Umbilical cord (tissue), 2 donors: ENCODE data around the gene AQP7. TPM values are rescaled to one million over a fixed set of nuclear protein-coding genes. Genes with fewer than 3 reads are reported as not detected.
"Not testable (repeated sequence)": the region's sequence is repeated elsewhere in the genome, so short reads cannot be mapped to it uniquely, and the experiment has no call there.

Experiments used
- DNase-seq: peaks from one replicate; pipeline ENCODE4 v3.0.0-alpha.2; 2015; ENCODE audit warnings: low spot score
- total RNA-seq: library from RNA; depleted of rRNA; stranded (reverse); fragments of >200 nt; gene quantifications from one replicate; pipeline ENCODE4 v1.2.3, GENCODE V29; 2014; ENCODE audit warnings: low replicate concordance; ENCODE audit not compliant: insufficient read depth

The AQP7 gene
- total RNA-seq, 1 donor from 2014 or later: 0.48 TPM

DNA sequence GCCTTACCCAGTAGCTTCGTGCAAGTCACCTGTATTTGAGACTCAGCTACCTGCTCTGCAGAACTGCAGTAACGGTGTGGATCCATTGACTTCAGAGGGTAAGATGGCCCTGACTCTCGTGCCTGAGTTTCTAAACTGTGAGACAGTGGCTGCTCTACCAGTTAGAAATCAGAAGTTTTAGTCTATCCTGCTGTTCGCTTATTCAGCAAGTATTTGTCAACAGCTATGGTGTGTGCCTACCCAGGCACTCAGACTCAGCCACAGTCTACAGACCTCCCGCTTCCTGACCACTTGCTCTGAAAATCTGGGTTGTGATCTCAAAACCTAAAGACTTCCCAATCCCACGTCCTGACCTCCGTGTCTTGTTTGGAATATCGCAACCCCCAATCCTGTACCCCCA, 31.5 kb upstream of the AQP7 start:
- DNase-seq: no peak

DNA sequence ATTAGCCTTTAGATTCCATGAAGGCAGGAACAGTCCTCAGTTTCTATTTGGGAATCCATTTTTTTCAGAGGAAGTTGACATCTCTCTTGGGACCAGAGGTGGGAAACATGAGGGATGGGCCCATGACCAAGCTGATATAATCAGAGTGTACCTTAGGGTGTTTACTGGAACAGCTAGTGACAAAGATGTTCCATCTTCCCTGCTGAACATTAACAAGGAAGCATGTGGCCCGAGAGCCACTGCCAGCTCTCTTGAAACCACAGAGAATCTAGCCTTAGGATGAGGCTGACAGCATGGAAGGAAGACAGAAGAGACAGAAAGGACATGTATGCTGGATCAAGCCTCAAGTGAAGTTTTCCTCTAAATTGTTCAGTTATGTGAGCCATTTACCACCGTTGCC, 29.1 kb upstream of the AQP7 start:
- no peak for DNase-seq

DNA sequence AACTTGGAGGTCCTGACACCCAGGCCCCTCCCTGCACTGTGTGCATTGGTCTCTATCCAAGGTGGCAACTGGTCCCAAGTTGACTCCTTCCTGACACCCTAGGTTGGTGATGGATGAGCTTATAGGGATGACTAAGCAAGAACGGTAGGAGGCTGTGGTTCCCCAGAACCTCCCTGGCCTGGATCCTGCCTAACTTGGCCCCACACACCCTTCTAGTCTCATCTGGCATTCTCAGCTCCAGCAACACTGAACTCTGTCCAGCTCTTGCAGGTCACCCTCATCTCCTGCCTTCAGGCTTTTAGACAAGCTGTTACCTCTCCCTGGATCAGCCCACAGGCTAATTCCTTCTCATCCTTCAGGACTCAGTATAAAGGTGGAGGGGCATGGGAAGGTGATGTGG, 28.6 kb upstream of the AQP7 start:
- no peak for DNase-seq

DNA sequence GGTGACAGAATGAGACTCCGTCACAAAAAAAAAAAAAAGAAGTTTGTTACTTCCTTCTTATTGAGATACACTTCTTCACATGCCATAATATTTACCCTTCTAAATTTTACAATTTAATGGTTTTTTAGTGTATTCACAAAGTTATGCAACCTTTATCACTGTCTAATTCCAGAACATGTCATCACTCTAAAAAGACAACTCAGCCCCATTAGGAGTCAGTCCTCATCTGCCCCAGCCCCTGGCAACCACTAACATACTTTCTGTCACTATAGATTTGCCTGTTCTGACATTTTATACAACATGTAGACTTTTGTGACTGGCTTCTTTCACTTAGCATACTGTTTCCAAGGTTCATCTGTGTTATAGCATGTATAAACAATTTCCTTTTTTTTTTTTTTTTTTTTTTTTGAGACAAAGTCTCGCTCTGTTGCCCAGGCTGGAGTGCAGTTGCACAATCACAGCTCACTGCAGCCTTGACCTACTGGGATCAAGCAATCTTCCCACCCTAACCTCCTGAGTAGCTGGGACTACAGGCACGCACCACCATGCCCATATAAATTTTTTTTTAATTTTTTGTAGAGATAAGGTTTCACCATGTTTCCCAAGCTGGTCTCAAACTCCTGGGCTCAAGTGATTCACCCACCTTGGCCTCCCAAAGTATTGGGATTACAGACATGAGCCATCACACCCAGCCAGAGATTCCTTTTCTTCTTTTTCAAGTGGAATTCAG, 27.1 kb upstream of the AQP7 start:
- no peak for DNase-seq

DNA sequence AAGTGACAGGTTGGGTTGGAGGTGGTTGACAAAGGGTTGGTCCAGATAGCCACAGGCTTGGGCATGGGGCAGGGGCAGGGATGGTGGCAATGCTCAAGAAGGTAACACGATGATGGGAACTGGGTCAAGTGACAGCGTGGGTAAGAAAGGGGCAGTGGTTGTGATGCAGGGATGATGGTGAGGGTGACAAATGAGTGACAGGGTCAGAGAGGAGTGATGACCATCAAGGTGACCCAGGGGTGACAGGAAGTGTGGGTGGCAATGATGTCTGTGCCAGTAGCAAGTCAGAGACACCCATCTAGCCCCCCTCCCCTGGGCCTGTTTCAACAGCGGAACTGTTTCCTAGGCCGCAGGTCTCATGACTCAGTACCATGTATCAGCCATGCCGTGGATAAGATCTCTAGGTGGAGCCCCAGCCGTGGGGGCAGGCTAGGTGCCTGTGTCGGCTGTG, 24.5 kb upstream of the AQP7 start:
- no peak for DNase-seq

DNA sequence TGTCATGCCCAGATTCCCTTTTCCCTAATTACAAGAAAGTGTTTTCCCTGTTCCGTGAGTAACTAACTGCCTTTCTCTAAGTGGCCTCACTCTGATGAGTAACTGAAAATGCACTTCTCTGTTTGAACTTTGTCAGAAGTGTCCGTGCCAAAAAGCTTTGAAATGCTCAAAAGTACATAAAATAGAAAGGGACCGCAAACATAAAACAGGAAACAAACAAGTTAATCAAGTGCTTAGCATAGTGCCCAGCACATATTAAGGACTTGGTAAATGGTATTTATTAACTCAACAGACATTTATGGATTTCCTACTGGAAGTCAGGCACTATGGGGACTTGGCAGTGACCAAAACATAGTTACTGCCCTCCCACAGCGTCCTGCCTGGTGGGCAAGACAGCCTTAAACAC, 22.8 kb upstream of the AQP7 start:
- DNase-seq: no peak

DNA sequence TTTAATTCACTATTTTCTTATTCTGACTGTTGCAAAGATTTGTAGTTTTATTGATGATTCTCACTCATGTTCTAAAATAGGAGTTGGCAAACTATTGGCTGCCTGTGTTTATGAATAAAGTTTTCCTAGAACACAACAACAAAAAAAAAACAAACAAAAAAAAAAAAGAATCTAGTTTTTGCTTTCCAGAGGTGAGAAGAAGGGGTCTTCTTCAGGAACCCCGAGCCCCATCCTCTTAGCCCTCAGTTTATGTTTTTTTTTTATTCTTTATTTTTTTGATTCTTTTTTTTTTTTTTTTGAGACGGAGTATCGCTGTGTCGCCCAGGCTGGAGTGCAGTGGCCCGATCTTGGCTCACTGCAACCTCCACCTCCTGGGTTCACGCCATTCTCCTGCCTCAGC, 22.1 kb upstream of the AQP7 start:
- DNase-seq: not testable (repeated sequence)

DNA sequence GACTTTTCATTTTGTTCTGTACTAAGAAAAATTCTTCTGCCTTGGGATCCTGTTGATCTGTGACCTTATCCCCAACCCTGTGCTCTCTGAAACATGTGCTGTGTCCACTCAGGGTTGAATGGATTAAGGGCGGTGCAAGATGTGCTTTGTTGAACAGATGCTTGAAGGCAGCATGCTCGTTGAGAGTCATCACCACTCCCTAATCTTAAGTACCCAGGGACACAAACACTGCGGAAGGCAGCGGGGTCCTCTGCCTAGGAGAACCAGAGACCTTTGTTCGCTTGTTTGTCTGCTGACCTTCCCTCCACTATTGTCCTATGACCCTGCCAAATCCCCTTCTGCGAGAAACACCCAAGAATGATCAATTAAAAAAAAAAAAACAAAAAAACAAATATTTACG, 21.7 kb upstream of the AQP7 start:
- not testable (repeated sequence) for DNase-seq

DNA sequence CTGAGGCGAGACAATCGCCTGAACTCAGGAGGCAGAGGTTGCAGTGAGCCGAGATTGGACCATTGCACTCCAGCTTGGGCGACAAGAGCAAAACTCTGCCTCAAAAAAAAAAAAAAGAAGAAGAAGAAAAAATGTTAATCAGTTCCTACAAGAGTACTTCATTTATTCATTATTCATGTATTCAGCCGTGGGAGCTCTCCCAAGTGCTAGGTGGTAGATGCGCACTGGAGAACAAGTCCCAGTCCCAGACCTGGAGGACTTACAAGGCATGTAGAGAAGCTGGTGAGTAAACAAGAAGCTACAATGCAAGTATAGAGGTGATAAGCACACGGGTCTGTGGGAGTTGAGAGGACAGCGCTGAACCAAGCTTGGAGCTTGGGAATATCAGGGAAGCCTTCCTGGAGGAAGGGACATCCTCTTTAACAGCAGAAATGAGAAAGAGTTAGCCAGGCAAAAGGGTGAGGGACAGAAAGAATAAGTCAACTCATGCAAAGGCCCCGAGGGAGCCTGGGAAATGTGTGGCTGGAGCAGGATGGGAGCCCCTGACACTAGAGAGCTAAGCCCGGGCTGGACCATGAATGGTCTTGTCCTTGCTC, 17.4 kb upstream of the AQP7 start:
- no peak for DNase-seq

DNA sequence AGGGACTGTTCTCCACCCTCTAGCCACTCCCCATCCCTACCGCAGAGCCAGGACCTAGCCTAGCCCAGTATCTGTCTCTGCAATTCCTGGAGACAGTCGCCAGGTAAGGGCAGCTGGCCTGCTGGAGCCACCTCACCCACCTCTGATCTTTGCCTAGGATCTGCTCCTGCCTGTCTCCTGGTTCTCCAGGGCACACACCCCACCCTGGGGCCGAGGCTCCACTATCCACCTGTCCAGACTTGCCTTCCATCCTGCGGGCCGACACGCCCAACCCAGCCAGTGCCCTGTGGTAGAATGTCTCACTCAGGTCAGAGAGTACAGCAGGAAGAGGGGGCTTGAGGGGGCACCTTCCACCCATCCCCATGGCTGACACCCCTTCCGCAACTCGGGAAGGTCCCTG, 15.7 kb upstream of the AQP7 start:
- no peak for DNase-seq

DNA sequence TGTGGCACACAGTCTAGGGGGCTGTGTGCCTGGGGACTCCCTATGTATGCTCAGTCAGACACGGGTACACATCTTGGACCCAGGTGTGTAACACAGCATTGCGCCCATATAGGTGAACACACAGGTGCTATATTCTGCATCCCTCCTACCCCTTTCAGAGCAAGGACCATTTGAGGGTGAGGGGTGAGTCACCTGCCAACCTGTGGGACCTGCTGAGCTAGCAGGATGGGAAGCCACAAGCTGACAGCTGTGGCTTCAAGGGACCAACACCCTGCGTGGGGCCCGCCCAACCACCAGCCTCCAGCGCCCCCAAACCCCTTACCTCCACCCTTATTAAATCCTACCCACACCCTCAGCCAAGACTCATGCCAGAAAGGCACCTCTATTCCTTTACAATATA, 14.6 kb upstream of the AQP7 start:
- no peak for DNase-seq

DNA sequence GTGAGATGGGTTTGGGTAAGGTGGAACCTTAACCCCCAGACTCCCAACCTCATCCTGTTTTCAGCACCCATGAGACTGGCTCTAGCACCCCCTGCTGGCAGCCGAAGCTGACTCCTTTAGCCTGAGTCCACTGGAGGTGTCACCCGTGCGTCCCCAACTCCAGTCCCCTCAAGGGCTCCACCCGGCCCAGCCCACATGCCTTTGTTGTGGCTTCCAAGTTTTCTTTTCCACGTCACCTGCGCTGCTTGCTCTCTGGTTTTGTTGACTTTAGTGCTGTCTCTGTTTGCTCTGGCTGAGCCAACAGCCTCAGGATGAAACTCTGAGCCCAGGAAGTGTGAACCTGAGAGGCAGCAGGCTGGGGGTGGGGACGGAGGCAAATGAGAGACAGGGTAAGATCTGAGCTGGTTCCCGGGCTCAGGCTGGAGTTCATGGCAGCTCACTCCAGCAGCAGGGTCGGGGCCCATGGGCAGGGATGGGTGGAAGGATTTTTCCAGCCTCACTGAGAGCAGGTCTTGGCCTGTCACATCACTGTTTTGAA, 13.2 kb upstream of the AQP7 start:
- no peak for DNase-seq

DNA sequence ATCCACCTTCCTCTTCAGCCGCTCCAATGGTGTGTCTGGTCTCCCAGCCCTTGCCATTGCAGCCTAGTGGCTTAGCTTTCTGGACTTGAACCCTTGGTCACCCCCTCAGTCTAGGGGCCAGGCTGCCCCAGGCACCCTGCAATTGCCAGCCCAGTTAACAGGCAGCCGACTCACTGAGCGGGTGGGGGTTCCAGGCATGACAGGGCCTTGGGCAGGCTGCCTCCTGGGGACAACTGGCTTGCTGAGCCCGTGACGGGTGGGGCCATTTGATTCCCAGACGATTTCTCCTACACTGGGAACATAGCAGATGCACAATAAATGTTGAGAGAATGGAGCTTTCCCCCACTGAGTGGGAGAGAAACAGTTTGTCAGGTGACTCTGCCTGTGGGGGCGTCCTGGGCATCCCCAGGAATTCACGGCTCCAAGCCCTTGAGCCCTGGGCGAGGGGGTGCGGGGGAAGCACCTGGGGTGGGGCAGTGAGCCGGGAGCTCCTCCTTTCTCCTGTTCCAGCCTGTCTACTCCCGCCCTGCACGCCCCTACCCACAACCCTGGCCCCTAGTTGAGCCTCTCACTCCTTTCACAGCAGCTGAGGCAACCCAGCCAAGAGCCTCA, 12.6 kb upstream of the AQP7 start:
- no peak for DNase-seq

DNA sequence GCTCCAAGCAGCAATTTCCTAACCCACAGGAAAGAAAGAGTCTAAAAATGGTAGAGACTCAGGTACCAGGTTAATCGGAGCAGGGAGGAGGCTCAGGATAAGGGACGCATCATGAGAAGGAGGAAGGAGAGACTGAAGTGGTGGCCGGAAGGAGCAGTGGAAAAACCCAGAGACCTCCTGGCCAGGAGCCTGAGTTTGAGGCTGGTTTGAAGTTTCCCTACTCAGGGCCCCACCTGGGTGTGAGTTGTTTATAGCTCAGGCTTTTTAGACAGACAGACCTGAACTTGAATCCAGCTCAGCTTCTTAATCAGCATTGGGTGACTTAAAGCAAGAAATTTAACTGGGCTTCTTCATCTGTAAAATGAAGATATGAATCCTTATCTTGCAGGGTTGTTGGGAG, 11.9 kb upstream of the AQP7 start:
- DNase-seq: no peak

DNA sequence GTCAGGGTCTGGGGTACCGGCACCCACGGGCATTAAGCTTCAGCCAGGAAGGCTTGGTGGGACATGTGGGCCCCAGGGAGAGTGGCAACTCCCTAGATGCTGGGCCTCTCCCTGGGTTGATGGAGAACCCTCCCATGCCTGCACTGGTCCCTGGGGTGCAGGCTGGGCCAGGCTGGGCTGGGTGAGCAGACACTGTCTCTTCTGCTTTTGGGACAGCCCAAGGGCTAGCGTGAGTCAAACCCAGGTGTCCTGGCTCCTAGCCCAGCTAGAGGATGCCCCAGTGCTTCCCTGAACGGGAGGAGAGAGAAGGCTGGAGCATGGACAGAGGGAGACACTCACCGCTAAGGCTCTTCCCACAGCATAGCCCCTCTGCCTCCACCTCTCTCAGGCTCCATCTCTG, 5.7 kb upstream of the AQP7 start:
- no peak for DNase-seq

DNA sequence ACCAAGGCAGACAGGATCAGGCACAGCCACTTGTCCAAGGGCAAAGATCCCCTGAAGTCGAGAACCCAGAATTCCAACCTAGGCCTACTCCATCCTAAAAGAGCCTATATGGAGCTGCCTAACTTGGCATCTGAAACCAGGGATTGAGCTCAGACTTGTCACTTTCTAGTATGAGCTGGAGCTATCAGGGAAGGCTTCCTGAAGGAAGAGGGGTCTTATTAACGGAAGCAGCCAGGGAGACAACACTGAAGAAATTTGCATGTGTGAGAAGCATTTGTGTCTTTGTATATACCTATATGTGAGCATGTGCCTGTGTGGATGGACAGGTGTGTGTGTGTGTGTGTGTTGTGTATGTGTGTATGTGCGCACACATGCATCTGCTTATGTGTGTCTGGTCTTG, 4.7 kb upstream of the AQP7 start:
- DNase-seq: no peak

DNA sequence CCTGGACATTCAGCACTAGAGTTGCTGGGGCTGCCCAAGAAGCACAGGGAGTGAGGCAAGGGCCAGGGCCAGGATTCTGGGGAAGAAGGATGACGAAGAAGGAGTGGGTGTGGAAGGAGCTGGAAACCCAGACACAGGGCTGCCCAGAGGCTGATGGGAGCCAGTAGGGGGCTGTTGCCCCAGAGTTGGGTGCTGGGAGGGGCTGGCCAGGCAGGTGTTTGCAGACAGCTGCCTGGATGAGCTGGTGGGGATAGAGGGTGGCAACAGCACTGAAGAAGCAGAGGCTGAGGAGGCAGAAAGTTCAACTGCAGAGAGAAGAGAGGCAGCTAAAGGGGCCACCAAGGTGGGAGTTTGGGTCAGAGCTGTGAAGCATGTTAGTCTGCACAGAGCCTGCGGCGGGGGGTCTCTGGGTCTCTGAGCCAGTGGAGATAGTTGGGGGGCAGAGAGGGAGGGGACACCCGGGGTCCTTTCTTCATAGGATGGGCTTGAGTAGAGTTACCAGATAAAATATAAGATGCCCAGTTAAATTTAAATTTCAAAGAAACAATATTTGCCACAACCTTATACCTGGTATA, 2.5 kb upstream of the AQP7 start:
- DNase-seq: no peak

DNA sequence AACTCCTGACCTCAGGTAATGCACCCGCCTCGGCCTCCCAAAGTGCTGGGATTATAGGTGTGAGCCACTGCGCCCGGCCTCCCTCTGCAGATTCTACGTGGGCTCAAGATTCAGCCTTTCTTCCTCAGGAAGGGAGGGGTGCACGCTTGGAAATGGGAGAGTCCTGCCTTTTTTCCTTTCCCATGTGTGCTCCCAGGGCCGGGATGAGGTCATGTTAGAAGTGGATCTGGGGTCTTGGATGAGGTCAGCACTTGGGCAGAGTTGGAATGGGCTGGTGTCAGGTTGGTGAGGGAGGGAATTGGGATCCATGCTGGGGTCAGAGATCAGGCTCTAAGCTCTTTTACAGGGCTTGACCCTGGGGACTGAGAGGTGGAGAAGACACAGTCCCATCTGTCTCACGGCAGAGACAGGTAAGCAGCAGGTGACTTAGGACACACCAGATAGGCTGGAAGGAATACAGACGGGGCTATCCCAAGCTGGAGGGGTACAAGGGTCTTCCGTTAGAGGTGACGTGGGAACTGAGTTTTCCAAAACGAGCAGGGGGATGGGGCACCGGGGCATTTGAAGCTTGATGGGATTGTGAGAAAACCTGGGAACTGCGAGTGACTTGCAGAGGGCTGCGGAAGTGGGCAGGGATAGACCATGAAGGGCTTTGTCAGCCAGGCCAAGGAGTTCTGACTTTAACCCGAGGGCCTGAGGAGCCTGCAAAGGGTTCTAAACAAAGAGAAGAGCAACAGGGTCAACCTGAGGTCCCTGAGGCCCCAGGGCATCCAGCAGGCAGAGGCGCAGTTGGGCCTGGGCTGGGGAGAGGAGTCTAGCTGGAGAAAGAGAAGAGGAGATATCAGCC, 1.8 kb upstream of the AQP7 start:
- no peak for DNase-seq

DNA sequence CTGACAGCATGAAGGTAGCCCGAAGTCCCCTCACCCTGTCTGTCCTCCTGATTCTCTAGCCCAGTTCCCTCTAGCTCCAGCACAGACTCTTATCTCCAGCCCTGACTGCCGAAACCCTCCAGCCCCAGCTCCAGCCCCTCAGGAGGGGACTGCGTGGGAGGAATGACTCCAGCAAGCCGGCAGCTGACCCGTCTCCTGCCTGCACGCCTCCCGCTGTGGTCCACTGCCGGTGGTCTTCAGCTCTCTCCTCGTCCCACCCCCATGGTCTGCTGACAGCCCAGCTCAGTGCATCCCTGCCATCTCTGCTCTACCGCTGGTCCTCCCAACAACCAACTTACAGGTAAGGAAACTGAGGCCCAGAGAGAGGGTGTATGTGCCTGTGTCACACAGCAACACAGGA, 559 bp downstream of the AQP7 start:
- DNase-seq: not testable (repeated sequence)

DNA sequence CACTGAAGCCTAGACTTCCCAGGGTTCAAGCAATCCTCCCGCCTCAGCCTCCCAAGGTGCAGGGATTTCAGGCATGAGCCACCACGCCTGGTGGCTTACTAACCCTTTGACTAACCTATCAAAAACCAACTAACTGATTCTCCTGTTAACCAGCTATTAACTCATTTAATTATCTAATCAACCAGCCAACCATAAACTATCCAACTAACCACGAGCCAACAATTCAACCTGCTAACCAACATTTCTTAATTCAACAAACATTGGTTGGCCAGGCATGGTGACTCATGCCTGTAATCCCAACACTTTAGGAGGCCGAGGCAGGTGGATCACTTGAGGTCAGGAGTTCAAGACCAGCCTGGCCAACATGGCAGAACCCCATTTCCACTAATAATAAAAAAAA, 3.3 kb downstream of the AQP7 start:
- DNase-seq: not testable (repeated sequence)

DNA sequence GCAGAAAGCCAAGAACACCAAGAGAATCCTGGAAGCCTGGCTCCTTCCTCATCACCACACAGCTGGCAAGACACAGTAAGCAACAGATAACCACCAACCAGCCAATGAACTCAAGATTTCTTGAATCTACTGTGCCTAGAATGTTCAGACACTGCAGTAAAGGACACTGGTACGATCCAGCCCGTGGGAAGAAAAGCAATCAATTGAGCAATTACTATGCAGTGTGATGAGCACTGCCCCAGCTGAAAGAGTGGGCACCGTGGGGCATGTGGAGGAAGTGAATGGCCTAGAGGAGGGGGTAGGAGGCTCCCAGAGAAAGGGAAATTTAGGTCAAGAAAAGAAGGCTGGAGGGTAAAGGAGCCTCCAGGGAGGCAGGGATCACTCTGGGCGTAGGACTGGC, 4.6 kb downstream of the AQP7 start:
- DNase-seq: not testable (repeated sequence)
